ENCODE data around the gene EPHA2.

The EPHA2 gene

GRCh38 chr1:16076865-16077238, 79.0 kb downstream of the EPHA2 start:
- DNase-seq (ENCODE audit: low spot score) = peak; percentile 76
- H3K27ac ChIP-seq = peak overlapping the region; percentile 73
- TF ChIP-seq CTCF (conservative IDR thresholded peaks at IDR 0.05; ENCODE audit: low read depth) = no peak
- ChIA-PET CTCF (interaction anchor here (0.6 kb wide), 1 partner anchor 111 kb away, joined by 3 read pairs; no protein-coding TSS in a partner anchor), POLR2A (ENCODE audit: low non-redundant PET) (no interaction called here)

- no peak for TF ChIP-seq CTCF (conservative IDR thresholded peaks at IDR 0.05; ENCODE audit: low read depth)
- POLR2A ChIA-PET (ENCODE audit: low non-redundant PET) = no interaction called here
- CTCF ChIA-PET = interaction anchor here (0.6 to 1.0 kb wide), 4 partner anchors 43 to 219 kb away, joined by 3 to 4 read pairs (median 4); no protein-coding TSS in a partner anchor
- DNase-seq (ENCODE audit: low spot score) = peak; percentile 85
- peak overlapping the region; percentile 73 for H3K27ac ChIP-seq
Measured at GRCh38 chr1:16076031-16076864, 79.6 kb downstream of the EPHA2 start.

- ChIA-PET POLR2A (ENCODE audit: low non-redundant PET) (interaction anchor here (0.6 kb wide), 1 partner anchor 18 kb away, joined by 4 read pairs; no protein-coding TSS in a partner anchor), CTCF (interaction anchor here (0.6 to 1.0 kb wide), 4 partner anchors 42 to 173 kb away, joined by 3 to 6 read pairs (median 4); partner anchors contain the start of gene SRARP)
- TF ChIP-seq CTCF (conservative IDR thresholded peaks at IDR 0.05; ENCODE audit: low read depth) = no peak
- DNase-seq (ENCODE audit: low spot score) = no peak
- H3K27ac ChIP-seq = peak overlapping the region; percentile 73
Measured at GRCh38 chr1:16075337-16076030, 80.4 kb downstream of the EPHA2 start.
